Measurements from ENCODE around the gene HOXB13. TPM values are rescaled to one million over a fixed set of nuclear protein-coding genes. Genes with fewer than 3 reads are reported as not detected.

Gene HOXB13
- polyA plus RNA-seq, 3 donors: not detected

- DNase-seq (ENCODE audit: extremely low read depth in 1 of 11, low read depth in 9 of 11, low spot score in 4 of 11): no peak
Observed at GRCh38 chr17:48749621-48750553, 21.3 kb upstream of the HOXB13 start.

- DNase-seq (ENCODE audit: extremely low read depth in 1 of 11, low read depth in 9 of 11, low spot score in 4 of 11): no peak
Observed at GRCh38 chr17:48748718-48749566, 20.4 kb upstream of the HOXB13 start.

- no peak for DNase-seq (ENCODE audit: extremely low read depth in 1 of 11, low read depth in 9 of 11, low spot score in 4 of 11)
Observed at GRCh38 chr17:48747445-48748363, 19.2 kb upstream of the HOXB13 start.

GRCh38 chr17:48746916-48747444 is 18.4 kb upstream of the HOXB13 start:
- DNase-seq (ENCODE audit: extremely low read depth in 1 of 11, low read depth in 9 of 11, low spot score in 4 of 11): no peak

GRCh38 chr17:48745381-48746275 is 17.1 kb upstream of the HOXB13 start:
- no peak for DNase-seq (ENCODE audit: extremely low read depth in 1 of 11, low read depth in 9 of 11, low spot score in 4 of 11)

GRCh38 chr17:48740537-48740936 is 12.0 kb upstream of the HOXB13 start:
- DNase-seq (ENCODE audit: extremely low read depth in 1 of 11, low read depth in 9 of 11, low spot score in 4 of 11): no peak

- DNase-seq (ENCODE audit: extremely low read depth in 1 of 11, low read depth in 9 of 11, low spot score in 4 of 11): no peak
Observed at GRCh38 chr17:48738803-48739526, 10.4 kb upstream of the HOXB13 start.

GRCh38 chr17:48738424-48738802 is 9.9 kb upstream of the HOXB13 start:
- no peak for DNase-seq (ENCODE audit: extremely low read depth in 1 of 11, low read depth in 9 of 11, low spot score in 4 of 11)

GRCh38 chr17:48737330-48738043 is 8.9 kb upstream of the HOXB13 start:
- no peak for DNase-seq (ENCODE audit: extremely low read depth in 1 of 11, low read depth in 9 of 11, low spot score in 4 of 11)

GRCh38 chr17:48735062-48735351 is 6.5 kb upstream of the HOXB13 start:
- DNase-seq (ENCODE audit: extremely low read depth in 1 of 11, low read depth in 9 of 11, low spot score in 4 of 11): no peak

- DNase-seq (ENCODE audit: extremely low read depth in 1 of 11, low read depth in 9 of 11, low spot score in 4 of 11): no peak
Observed at GRCh38 chr17:48734333-48735061, 5.9 kb upstream of the HOXB13 start.

- DNase-seq (ENCODE audit: extremely low read depth in 1 of 11, low read depth in 9 of 11, low spot score in 4 of 11): no peak
Observed at GRCh38 chr17:48733632-48734328, 5.2 kb upstream of the HOXB13 start.

GRCh38 chr17:48732688-48733629 is 4.4 kb upstream of the HOXB13 start:
- DNase-seq (ENCODE audit: extremely low read depth in 1 of 11, low read depth in 9 of 11, low spot score in 4 of 11): no peak

GRCh38 chr17:48731355-48731754 is 2.8 kb upstream of the HOXB13 start:
- no peak for DNase-seq (ENCODE audit: extremely low read depth in 1 of 11, low read depth in 9 of 11, low spot score in 4 of 11)

- DNase-seq (ENCODE audit: extremely low read depth in 1 of 11, low read depth in 9 of 11, low spot score in 4 of 11): no peak
Observed at GRCh38 chr17:48730240-48730550, 1.6 kb upstream of the HOXB13 start.
